K562 (cell line): Measurements from ENCODE around the gene ZER1. TPM values are rescaled to one million over a fixed set of nuclear protein-coding genes. Genes with fewer than 3 reads are reported as not detected.
A peak's percentile ranks its signal among the peaks of the same experiment; 100 is the strongest.

Source experiments
- ATF7 ChIP-seq: fragments of 450-650 bp; IDR thresholded peaks from 2 replicates; pipeline ENCODE4 v1.7.1; 2014; ENCODE audit warnings: mild to moderate bottlenecking, moderate library complexity
- CCAR2 ChIP-seq: fragments of 200-400 bp; formaldehyde crosslinking; IDR thresholded peaks from 2 replicates; pipeline ENCODE4 v1.6.1; 2017; ENCODE audit warnings: mild to moderate bottlenecking, low read depth, low read length
- CHD1 ChIP-seq: fragments of 200-600 bp; sonication (generic); IDR thresholded peaks from one replicate; pipeline ENCODE4 v1.6.1; 2012; ENCODE audit warnings: mild to moderate bottlenecking, moderate library complexity, low read length, inconsistent platforms
- ERF ChIP-seq: fragments of 450-650 bp; formaldehyde crosslinking; IDR thresholded peaks from 2 replicates; pipeline ENCODE4 v1.4.0; 2020; ENCODE audit warnings: mild to moderate bottlenecking, mixed read lengths
- MAX ChIP-seq: sonication (generic); formaldehyde crosslinking; IDR thresholded peaks from 2 replicates; pipeline ENCODE4 v1.9.0; 2022; ENCODE audit warnings: mild to moderate bottlenecking, missing genetic modification reagents
- MCM7 ChIP-seq, 2 experiments: fragments of 450-650 bp; IDR thresholded peaks; 2 replicates each; pipeline ENCODE4 v1.6.1; 2016 to 2018
- MED1 ChIP-seq: sonication (generic); formaldehyde crosslinking; IDR thresholded peaks from 2 replicates; pipeline ENCODE4 v1.8.1; 2023; ENCODE audit warnings: missing genetic modification reagents, borderline replicate concordance
- NUFIP1 ChIP-seq: fragments of 450-650 bp; IDR thresholded peaks from 2 replicates; pipeline ENCODE4 v1.6.1; 2018; ENCODE audit not compliant: partially characterized antibody
- PREB ChIP-seq: sonication (generic); formaldehyde crosslinking; IDR thresholded peaks from 2 replicates; pipeline ENCODE4 v1.8.1; 2023; ENCODE audit warnings: mild to moderate bottlenecking, missing genetic modification reagents
- RB1 ChIP-seq: fragments of 450-650 bp; IDR thresholded peaks from 2 replicates; pipeline ENCODE4 v1.6.1; 2017; ENCODE audit warnings: low read depth, mild to moderate bottlenecking
- RBM22 ChIP-seq: fragments of 200-400 bp; formaldehyde crosslinking; IDR thresholded peaks from 2 replicates; pipeline ENCODE4 v1.6.1; 2018; ENCODE audit warnings: low read length, low read depth; ENCODE audit not compliant: poor library complexity, severe bottlenecking
- TAF1 ChIP-seq: IDR thresholded peaks from 2 replicates; pipeline ENCODE4 v1.6.1; 2011; ENCODE audit warnings: mild to moderate bottlenecking, low read length, moderate library complexity; ENCODE audit not compliant: insufficient read depth, control insufficient read depth, severe bottlenecking; ENCODE audit errors: extremely low read depth
- ZNF224 ChIP-seq: sonication (generic); formaldehyde crosslinking; IDR thresholded peaks from 2 replicates; pipeline ENCODE4 v1.8.0; 2022; ENCODE audit warnings: mild to moderate bottlenecking, missing genetic modification reagents
- ZNF511 ChIP-seq: sonication (generic); formaldehyde crosslinking; IDR thresholded peaks from 2 replicates; pipeline ENCODE4 v1.8.0; 2022; ENCODE audit warnings: mild to moderate bottlenecking, missing genetic modification reagents
- polyA plus RNA-seq, 8 experiments: library from polyadenylated mRNA; depleted of rRNA in 4 of 8; stranded (reverse) in 5 of 8; unstranded in 3 of 8; fragments of >200 nt; fragmentation: Nextera tagmentation in 2 of 8; fragmentation: Illumina TruSeq in 1 of 8; extraction: Ambion mirVana in 2 of 8; extraction: Trizol in 1 of 8; gene quantifications; 2 replicates each; pipeline versions ENCODE4 v1.2.1 to v1.2.3, GENCODE V29; 2011 to 2014; ENCODE audit warnings: inconsistent platforms in 1 of 8, missing spikeins in 1 of 8
- total RNA-seq, 7 experiments: library from RNA; depleted of rRNA in 6 of 7; stranded (reverse); fragments of >200 nt in 6 of 7; fragmentation: Illumina TruSeq in 2 of 7; extraction: Trizol in 2 of 7; gene quantifications; 2 replicates each; pipeline versions ENCODE4 v1.2.1 to v1.2.3, GENCODE V29; 2011 to 2021; ENCODE audit warnings: low replicate concordance in 1 of 7
- TF ChIP-seq, protein P1 (sequence below): fragments of 250-450 bp; sonication (Bioruptor Pico); IDR thresholded peaks from 2 replicates; pipeline ENCODE4 v1.4.0; 2020

ZER1 gene
- total and polyA plus RNA-seq, 9 of the 15 experiments (the other 6 are each of a cell fraction or from before 2014, with no cell fraction given), result 0.07 to 10.7 (median 6.2) TPM

- peak; percentile 53 for TF ChIP-seq MAX (CRISPR knock-in tag)
- TF ChIP-seq, protein P1, sequence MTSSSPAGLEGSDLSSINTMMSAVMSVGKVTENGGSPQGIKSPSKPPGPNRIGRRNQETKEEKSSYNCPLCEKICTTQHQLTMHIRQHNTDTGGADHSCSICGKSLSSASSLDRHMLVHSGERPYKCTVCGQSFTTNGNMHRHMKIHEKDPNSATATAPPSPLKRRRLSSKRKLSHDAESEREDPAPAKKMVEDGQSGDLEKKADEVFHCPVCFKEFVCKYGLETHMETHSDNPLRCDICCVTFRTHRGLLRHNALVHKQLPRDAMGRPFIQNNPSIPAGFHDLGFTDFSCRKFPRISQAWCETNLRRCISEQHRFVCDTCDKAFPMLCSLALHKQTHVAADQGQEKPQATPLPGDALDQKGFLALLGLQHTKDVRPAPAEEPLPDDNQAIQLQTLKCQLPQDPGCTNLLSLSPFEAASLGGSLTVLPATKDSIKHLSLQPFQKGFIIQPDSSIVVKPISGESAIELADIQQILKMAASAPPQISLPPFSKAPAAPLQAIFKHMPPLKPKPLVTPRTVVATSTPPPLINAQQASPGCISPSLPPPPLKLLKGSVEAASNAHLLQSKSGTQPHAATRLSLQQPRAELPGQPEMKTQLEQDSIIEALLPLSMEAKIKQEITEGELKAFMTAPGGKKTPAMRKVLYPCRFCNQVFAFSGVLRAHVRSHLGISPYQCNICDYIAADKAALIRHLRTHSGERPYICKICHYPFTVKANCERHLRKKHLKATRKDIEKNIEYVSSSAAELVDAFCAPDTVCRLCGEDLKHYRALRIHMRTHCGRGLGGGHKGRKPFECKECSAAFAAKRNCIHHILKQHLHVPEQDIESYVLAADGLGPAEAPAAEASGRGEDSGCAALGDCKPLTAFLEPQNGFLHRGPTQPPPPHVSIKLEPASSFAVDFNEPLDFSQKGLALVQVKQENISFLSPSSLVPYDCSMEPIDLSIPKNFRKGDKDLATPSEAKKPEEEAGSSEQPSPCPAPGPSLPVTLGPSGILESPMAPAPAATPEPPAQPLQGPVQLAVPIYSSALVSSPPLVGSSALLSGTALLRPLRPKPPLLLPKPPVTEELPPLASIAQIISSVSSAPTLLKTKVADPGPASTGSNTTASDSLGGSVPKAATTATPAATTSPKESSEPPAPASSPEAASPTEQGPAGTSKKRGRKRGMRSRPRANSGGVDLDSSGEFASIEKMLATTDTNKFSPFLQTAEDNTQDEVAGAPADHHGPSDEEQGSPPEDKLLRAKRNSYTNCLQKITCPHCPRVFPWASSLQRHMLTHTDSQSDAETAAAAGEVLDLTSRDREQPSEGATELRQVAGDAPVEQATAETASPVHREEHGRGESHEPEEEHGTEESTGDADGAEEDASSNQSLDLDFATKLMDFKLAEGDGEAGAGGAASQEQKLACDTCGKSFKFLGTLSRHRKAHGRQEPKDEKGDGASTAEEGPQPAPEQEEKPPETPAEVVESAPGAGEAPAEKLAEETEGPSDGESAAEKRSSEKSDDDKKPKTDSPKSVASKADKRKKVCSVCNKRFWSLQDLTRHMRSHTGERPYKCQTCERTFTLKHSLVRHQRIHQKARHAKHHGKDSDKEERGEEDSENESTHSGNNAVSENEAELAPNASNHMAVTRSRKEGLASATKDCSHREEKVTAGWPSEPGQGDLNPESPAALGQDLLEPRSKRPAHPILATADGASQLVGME (CRISPR knock-in tag), result peak; percentile 13; the same call in 1 of the 2 replicates
- TF ChIP-seq ERF (CRISPR knock-in tag), result 0 out of 2 replicates have a peak, but pooled peaks have one; percentile 9
- TF ChIP-seq PREB, result no peak
- TF ChIP-seq CHD1, result peak; percentile 30
- TF ChIP-seq ZNF224, result no peak
- TF ChIP-seq ATF7, result no peak
- TF ChIP-seq CCAR2, result no peak
- TF ChIP-seq MED1, result 0 out of 2 replicates have a peak, but pooled peaks have one; percentile 37
- peak; percentile 71; the same call in 1 of the 2 replicates for TF ChIP-seq ZNF511
- peak; percentile 45 for TF ChIP-seq RBM22
- peak; percentile 44; the same call in 1 of the 2 replicates for TF ChIP-seq RB1
- peak; percentile 1 for TF ChIP-seq TAF1
- no peak for TF ChIP-seq MCM7 (IDR thresholded peaks at IDR 0.05)
- peak; percentile 35 for TF ChIP-seq NUFIP1
Observed at GRCh38 chr9:128818839-128819715, 47.4 kb upstream of the ZER1 start (continued).
